HEK293 (cell line): ENCODE data around the gene KCNH8.

ENCODE experiments used
- CTCF ChIA-PET: fragments of 350-600 bp; formaldehyde crosslinking; extraction: SDS; loops from one replicate; lab custom pipeline; 2021; ENCODE audit warnings: antibody characterized with exemption; lab: Yijun Ruan, JAX
- POLR2A ChIA-PET: fragments of 300-600 bp; formaldehyde crosslinking; extraction: SDS; loops from one replicate; lab custom pipeline; 2020; ENCODE audit warnings: antibody characterized with exemption, inconsistent platforms; lab: Yijun Ruan, JAX
- H3K27ac ChIP-seq: fragments of 200-500 bp; sonication (Bioruptor generic); 2 replicates; pipeline ENCODE4 v1.5.1; 2014; ENCODE audit warnings: low read depth, low read length, control low read depth, inconsistent platforms; ENCODE audit errors: extremely low read depth
- H3K36me3 ChIP-seq, 2 experiments: fragments of 200-500 bp in 1 of 2; sonication (Bioruptor generic) in 1 of 2; 1 replicate in 1 of 2; 2 replicates in 1 of 2; pipeline ENCODE4 v1.5.1; 2014 to 2017; ENCODE audit warnings: inconsistent platforms in 2 of 2, low read length in 2 of 2; ENCODE audit not compliant: control insufficient read depth in 2 of 2, insufficient read depth in 1 of 2
- H3K4me1 ChIP-seq: fragments of 200-500 bp; sonication (Bioruptor generic); 2 replicates; pipeline ENCODE4 v1.5.1; 2014; ENCODE audit warnings: mild to moderate bottlenecking, low read length, inconsistent platforms; ENCODE audit not compliant: control insufficient read depth, insufficient read depth
- H3K4me3 ChIP-seq: 2 replicates; pipeline ENCODE4 v1.5.1; 2011; ENCODE audit warnings: low read depth, mild to moderate bottlenecking, control low read depth, low read length, moderate library complexity
- H3K9me3 ChIP-seq: fragments of 200-500 bp; sonication (Bioruptor generic); 2 replicates; pipeline ENCODE4 v1.5.1; 2014; ENCODE audit warnings: low read depth, low read length, inconsistent platforms; ENCODE audit not compliant: control insufficient read depth, insufficient read depth
- GLIS1 ChIP-seq: fragments of 450-650 bp; formaldehyde crosslinking; IDR thresholded peaks from 2 replicates; pipeline ENCODE4 v1.5.1; 2016; ENCODE audit warnings: missing biosample characterization, missing genetic modification characterization
- HOXA7 ChIP-seq: sonication (generic); formaldehyde crosslinking; IDR thresholded peaks from 2 replicates; pipeline ENCODE4 v1.8.1; 2022; ENCODE audit warnings: missing genetic modification reagents, borderline replicate concordance
- KLF8 ChIP-seq: fragments of 450-650 bp; formaldehyde crosslinking; IDR thresholded peaks from 2 replicates; pipeline ENCODE4 v1.5.1; 2016; ENCODE audit warnings: missing biosample characterization, missing genetic modification characterization
- OSR2 ChIP-seq: fragments of 450-650 bp; formaldehyde crosslinking; IDR thresholded peaks from 2 replicates; pipeline ENCODE4 v1.5.1; 2016; ENCODE audit warnings: missing biosample characterization, missing genetic modification characterization
- PRDM10 ChIP-seq: fragments of 450-650 bp; formaldehyde crosslinking; IDR thresholded peaks from 2 replicates; pipeline ENCODE4 v1.5.1; 2016; ENCODE audit warnings: missing biosample characterization, missing genetic modification characterization
- SP3 ChIP-seq: fragments of 450-650 bp; formaldehyde crosslinking; IDR thresholded peaks from 2 replicates; pipeline ENCODE4 v1.5.1; 2016; ENCODE audit warnings: missing biosample characterization, missing genetic modification characterization
- TCF7L2 ChIP-seq: IDR thresholded peaks from 2 replicates; pipeline ENCODE4 v1.6.1; 2011; ENCODE audit warnings: low read depth, mild to moderate bottlenecking, inconsistent platforms, low read length, moderate library complexity, borderline replicate concordance
- ZBTB17 ChIP-seq: fragments of 450-650 bp; formaldehyde crosslinking; IDR thresholded peaks from 2 replicates; pipeline ENCODE4 v1.5.1; 2016; ENCODE audit warnings: missing biosample characterization, missing genetic modification characterization
- ZBTB26 ChIP-seq: fragments of 450-650 bp; formaldehyde crosslinking; optimal IDR thresholded peaks from 2 replicates; pipeline ENCODE3; 2016; ENCODE audit warnings: missing biosample characterization, mild to moderate bottlenecking, missing genetic modification characterization
- ZNF114 ChIP-seq: fragments of 450-650 bp; formaldehyde crosslinking; IDR thresholded peaks from 2 replicates; pipeline ENCODE4 v1.5.0; 2017; ENCODE audit warnings: missing biosample characterization, missing genetic modification characterization
- ZNF16 ChIP-seq: fragments of 450-650 bp; formaldehyde crosslinking; IDR thresholded peaks from 2 replicates; pipeline ENCODE4 v1.5.1; 2016; ENCODE audit warnings: low read depth, missing biosample characterization, missing genetic modification characterization
- ZNF239 ChIP-seq: fragments of 450-650 bp; formaldehyde crosslinking; IDR thresholded peaks from 2 replicates; pipeline ENCODE4 v1.5.1; 2016; ENCODE audit warnings: missing biosample characterization, missing genetic modification characterization
- ZNF274 ChIP-seq, 2 experiments: fragments of 200-500 bp in 1 of 2; fragments of 450-650 bp in 1 of 2; sonication (Bioruptor generic) in 1 of 2; formaldehyde crosslinking in 1 of 2; IDR thresholded peaks; 2 replicates each; pipeline versions ENCODE4 v1.5.1 to v1.6.1; 2014 to 2016; ENCODE audit warnings: borderline replicate concordance in 1 of 2, inconsistent platforms in 1 of 2, low read length in 1 of 2, missing biosample characterization in 1 of 2, missing genetic modification characterization in 1 of 2
- ZNF354C ChIP-seq: fragments of 450-650 bp; formaldehyde crosslinking; IDR thresholded peaks from 2 replicates; pipeline ENCODE4 v1.5.1; 2016; ENCODE audit warnings: missing biosample characterization, missing genetic modification characterization, low read depth, borderline replicate concordance
- ZNF449 ChIP-seq: fragments of 450-650 bp; formaldehyde crosslinking; IDR thresholded peaks from 2 replicates; pipeline ENCODE4 v1.5.1; 2017; ENCODE audit warnings: missing biosample characterization, mild to moderate bottlenecking, missing genetic modification characterization, moderate library complexity
- ZNF580 ChIP-seq: fragments of 450-650 bp; formaldehyde crosslinking; IDR thresholded peaks from 2 replicates; pipeline ENCODE4 v1.5.1; 2016; ENCODE audit warnings: missing biosample characterization, missing genetic modification characterization
- ZNF621 ChIP-seq: fragments of 450-650 bp; formaldehyde crosslinking; IDR thresholded peaks from 2 replicates; pipeline ENCODE4 v1.5.1; 2017; ENCODE audit warnings: missing biosample characterization, missing genetic modification characterization
- ZNF629 ChIP-seq: fragments of 450-650 bp; formaldehyde crosslinking; IDR thresholded peaks from 2 replicates; pipeline ENCODE4 v1.5.1; 2017; ENCODE audit warnings: missing biosample characterization, missing genetic modification characterization
- ZNF692 ChIP-seq: fragments of 450-650 bp; formaldehyde crosslinking; IDR thresholded peaks from 2 replicates; pipeline ENCODE4 v1.5.1; 2016; ENCODE audit warnings: missing biosample characterization, missing genetic modification characterization
- ZNF707 ChIP-seq: fragments of 450-650 bp; formaldehyde crosslinking; IDR thresholded peaks from 2 replicates; pipeline ENCODE4 v1.5.1; 2016; ENCODE audit warnings: missing biosample characterization, missing genetic modification characterization
- TF ChIP-seq, protein P1 (sequence below): fragments of 450-650 bp; formaldehyde crosslinking; IDR thresholded peaks from 2 replicates; pipeline ENCODE4 v1.5.1; 2016; ENCODE audit warnings: missing biosample characterization, missing genetic modification characterization
- TF ChIP-seq, protein P2 (sequence below): fragments of 450-650 bp; formaldehyde crosslinking; IDR thresholded peaks from 2 replicates; pipeline ENCODE4 v1.5.1; 2016; ENCODE audit warnings: missing biosample characterization, missing genetic modification characterization

The KCNH8 gene

DNA sequence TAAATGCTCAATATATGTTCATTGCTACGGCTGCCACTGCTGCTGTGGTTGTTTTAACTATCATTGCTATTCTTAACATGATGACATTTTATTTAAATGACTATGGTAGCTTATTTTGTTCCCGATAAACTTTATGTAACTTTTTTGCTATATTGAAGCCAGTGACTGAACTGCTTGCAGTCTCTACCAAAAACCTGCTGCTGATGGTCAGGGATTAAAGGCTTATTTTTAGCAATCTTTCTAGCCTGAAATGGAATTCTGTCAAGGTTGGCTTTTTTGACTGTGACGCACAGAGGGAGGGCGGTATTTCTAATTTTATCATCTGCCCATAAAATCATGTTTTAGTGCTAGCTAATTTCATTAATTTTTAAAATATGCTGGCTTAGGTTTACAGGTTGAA lies 271.8 kb downstream of the KCNH8 start:
- Histone ChIP-seq H3K27ac (no peak overlapping the region), H3K4me1 (no peaks in the 10 kb centered on the region), H3K9me3 (no peaks in the 10 kb centered on the region), H3K36me3 (no peaks in the 10 kb centered on the region), H3K4me3 (no peak overlapping the region)
- ChIA-PET POLR2A (no interaction called here), CTCF (interaction anchor here (0.6 to 0.7 kb wide), 2 partner anchors 15 to 547 kb away, joined by 3 read pairs; no protein-coding TSS in a partner anchor)
- TF ChIP-seq ZNF629: no peak
- TF ChIP-seq GLIS1 (tag by site-specific recombination): no peak
- TF ChIP-seq SP3: no peak
- TF ChIP-seq ZNF621 (tag by site-specific recombination): no peak
- TF ChIP-seq KLF8 (tag by site-specific recombination): no peak
- no peak for TF ChIP-seq ZNF354C
- no peak for TF ChIP-seq ZBTB17 (tag by site-specific recombination)
- no peak for TF ChIP-seq ZNF449 (tag by site-specific recombination)
- no peak for TF ChIP-seq ZNF16
- TF ChIP-seq TCF7L2: no peak
- TF ChIP-seq ZNF692 (tag by site-specific recombination): no peak
- TF ChIP-seq ZNF580: no peak

DNA sequence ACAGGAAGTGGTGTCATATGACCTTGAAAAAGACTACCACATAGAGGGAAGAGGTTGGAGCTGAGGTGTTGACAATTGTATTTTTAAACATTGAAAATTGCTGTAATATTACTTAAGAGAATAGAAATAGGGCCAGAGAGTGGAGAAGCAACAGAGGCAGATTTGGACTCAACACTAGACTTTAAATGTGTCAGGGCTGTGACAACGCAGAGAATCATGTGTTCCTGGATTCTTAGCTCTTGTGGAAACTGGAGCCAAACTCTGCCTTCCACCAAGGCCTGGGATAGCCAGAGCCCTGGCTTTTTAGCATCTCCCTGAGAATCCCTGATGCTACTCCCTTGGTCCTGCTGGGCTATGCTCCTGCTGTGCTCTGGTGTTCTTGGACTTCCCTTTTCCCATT lies 277.5 kb downstream of the KCNH8 start:
- Histone ChIP-seq H3K36me3 (no peaks in the 10 kb centered on the region), H3K4me1 (no peaks in the 10 kb centered on the region), H3K4me3 (no peak overlapping the region), H3K9me3 (no peaks in the 10 kb centered on the region), H3K27ac (no peak overlapping the region)
- CTCF ChIA-PET: no interaction called here
- POLR2A ChIA-PET: no interaction called here
- TF ChIP-seq PRDM10 (tag by site-specific recombination) (no peak), ZNF274 (IDR thresholded peaks at IDR 0.05; ENCODE audit: low read length) (no peak), ZNF274 (tag by site-specific recombination; IDR thresholded peaks at IDR 0.05; ENCODE audit: borderline replicate concordance) (no peak), ZNF707 (tag by site-specific recombination) (no peak), ZNF449 (tag by site-specific recombination) (no peak), OSR2 (tag by site-specific recombination) (no peak), HOXA7 (no peak), ZBTB26 (tag by site-specific recombination) (no peak), ZNF114 (no peak), ZNF239 (tag by site-specific recombination) (no peak)
- TF ChIP-seq, protein P1, sequence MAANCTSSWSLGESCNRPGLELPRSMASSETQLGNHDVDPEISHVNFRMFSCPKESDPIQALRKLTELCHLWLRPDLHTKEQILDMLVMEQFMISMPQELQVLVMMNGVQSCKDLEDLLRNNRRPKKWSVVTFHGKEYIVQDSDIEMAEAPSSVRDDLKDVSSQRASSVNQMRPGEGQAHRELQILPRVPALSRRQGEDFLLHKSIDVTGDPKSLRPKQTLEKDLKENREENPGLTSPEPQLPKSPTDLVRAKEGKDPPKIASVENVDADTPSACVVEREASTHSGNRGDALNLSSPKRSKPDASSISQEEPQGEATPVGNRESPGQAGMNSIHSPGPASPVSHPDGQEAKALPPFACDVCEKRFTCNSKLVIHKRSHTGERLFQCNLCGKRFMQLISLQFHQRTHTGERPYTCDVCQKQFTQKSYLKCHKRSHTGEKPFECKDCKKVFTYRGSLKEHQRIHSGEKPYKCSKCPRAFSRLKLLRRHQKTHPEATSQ (tag by site-specific recombination): no peak
- TF ChIP-seq, protein P2, sequence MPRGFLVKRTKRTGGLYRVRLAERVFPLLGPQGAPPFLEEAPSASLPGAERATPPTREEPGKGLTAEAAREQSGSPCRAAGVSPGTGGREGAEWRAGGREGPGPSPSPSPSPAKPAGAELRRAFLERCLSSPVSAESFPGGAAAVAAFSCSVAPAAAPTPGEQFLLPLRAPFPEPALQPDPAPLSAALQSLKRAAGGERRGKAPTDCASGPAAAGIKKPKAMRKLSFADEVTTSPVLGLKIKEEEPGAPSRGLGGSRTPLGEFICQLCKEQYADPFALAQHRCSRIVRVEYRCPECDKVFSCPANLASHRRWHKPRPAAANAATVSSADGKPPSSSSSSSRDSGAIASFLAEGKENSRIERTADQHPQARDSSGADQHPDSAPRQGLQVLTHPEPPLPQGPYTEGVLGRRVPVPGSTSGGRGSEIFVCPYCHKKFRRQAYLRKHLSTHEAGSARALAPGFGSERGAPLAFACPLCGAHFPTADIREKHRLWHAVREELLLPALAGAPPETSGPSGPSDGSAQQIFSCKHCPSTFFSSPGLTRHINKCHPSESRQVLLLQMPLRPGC (tag by site-specific recombination): no peak
